Measurements from ENCODE around the gene CAMTA1.

DNA sequence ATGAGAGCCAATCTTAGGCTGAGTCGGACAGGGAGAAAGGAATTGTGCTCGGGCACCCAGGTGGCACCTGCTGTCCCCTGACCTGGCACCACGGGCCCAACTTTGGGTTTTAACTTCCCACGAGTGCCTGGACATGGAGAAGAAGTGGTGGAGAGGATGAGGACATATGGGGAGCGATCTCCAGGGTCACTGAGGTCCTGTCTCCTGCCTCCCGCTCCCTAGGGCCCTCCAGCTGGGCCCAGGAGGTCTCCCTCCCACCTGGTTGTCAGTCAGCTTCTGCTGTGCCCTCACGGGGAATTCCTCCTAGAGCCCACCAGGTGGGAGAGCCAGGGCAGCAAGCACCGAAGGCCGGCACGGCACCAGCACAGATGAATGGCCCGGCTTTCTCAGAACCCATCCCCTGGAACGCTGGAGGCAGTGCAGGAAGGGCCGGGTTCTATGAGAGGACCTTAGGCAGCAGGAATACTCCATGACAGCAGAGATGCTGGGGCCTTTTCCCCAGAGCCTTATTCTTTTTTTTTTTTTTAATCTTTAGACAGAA is 435.5 kb downstream of the CAMTA1 start:
- TF ChIP-seq, protein P1, sequence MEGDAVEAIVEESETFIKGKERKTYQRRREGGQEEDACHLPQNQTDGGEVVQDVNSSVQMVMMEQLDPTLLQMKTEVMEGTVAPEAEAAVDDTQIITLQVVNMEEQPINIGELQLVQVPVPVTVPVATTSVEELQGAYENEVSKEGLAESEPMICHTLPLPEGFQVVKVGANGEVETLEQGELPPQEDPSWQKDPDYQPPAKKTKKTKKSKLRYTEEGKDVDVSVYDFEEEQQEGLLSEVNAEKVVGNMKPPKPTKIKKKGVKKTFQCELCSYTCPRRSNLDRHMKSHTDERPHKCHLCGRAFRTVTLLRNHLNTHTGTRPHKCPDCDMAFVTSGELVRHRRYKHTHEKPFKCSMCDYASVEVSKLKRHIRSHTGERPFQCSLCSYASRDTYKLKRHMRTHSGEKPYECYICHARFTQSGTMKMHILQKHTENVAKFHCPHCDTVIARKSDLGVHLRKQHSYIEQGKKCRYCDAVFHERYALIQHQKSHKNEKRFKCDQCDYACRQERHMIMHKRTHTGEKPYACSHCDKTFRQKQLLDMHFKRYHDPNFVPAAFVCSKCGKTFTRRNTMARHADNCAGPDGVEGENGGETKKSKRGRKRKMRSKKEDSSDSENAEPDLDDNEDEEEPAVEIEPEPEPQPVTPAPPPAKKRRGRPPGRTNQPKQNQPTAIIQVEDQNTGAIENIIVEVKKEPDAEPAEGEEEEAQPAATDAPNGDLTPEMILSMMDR (IDR thresholded peaks at IDR 0.05; ENCODE audit: poor library complexity, severe bottlenecking) = no peak
- TF ChIP-seq EZH2 (IDR thresholded peaks at IDR 0.05; ENCODE audit: borderline replicate concordance, insufficient read depth, low read length, poor library complexity, severe bottlenecking) (no peak), EP300 (conservative IDR thresholded peaks at IDR 0.05; ENCODE audit: poor library complexity, severe bottlenecking) (no peak), POLR2AphosphoS5 (IDR thresholded peaks at IDR 0.05) (no peak), TAF1 (IDR thresholded peaks at IDR 0.05; ENCODE audit: low read depth) (no peak), SMC3 (conservative IDR thresholded peaks at IDR 0.05; ENCODE audit: poor library complexity) (no peak), RAD21 (conservative IDR thresholded peaks at IDR 0.05) (no peak), MXI1 (conservative IDR thresholded peaks at IDR 0.05; ENCODE audit: poor library complexity, severe bottlenecking) (no peak)
- TF ChIP-seq, protein P2, sequence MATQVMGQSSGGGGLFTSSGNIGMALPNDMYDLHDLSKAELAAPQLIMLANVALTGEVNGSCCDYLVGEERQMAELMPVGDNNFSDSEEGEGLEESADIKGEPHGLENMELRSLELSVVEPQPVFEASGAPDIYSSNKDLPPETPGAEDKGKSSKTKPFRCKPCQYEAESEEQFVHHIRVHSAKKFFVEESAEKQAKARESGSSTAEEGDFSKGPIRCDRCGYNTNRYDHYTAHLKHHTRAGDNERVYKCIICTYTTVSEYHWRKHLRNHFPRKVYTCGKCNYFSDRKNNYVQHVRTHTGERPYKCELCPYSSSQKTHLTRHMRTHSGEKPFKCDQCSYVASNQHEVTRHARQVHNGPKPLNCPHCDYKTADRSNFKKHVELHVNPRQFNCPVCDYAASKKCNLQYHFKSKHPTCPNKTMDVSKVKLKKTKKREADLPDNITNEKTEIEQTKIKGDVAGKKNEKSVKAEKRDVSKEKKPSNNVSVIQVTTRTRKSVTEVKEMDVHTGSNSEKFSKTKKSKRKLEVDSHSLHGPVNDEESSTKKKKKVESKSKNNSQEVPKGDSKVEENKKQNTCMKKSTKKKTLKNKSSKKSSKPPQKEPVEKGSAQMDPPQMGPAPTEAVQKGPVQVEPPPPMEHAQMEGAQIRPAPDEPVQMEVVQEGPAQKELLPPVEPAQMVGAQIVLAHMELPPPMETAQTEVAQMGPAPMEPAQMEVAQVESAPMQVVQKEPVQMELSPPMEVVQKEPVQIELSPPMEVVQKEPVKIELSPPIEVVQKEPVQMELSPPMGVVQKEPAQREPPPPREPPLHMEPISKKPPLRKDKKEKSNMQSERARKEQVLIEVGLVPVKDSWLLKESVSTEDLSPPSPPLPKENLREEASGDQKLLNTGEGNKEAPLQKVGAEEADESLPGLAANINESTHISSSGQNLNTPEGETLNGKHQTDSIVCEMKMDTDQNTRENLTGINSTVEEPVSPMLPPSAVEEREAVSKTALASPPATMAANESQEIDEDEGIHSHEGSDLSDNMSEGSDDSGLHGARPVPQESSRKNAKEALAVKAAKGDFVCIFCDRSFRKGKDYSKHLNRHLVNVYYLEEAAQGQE (IDR thresholded peaks at IDR 0.05; ENCODE audit: borderline replicate concordance) = no peak

Data from neural cell (in vitro differentiated cells).